AG04449 (cell line): Measurements from ENCODE around the gene TNFAIP3.

Source experiments
- CTCF ChIA-PET: fragments of 350-600 bp; formaldehyde crosslinking; extraction: SDS; loops from one replicate; lab custom pipeline; 2021; ENCODE audit warnings: antibody characterized with exemption; lab: Yijun Ruan, JAX
- POLR2A ChIA-PET: fragments of 400-600, 350-600 bp; formaldehyde crosslinking; extraction: SDS; loops from one replicate; lab custom pipeline; 2020; ENCODE audit warnings: antibody characterized with exemption, inconsistent platforms; lab: Yijun Ruan, JAX
- DNase-seq: peaks from one replicate; pipeline ENCODE4 v3.0.0-alpha.2; 2010; ENCODE audit warnings: low read depth, low spot score
- H3K4me3 ChIP-seq: 2 replicates; pipeline ENCODE4 v1.5.1; 2011; ENCODE audit warnings: low read depth, mild to moderate bottlenecking, control low read depth, low read length
- CTCF ChIP-seq: IDR thresholded peaks from one replicate; pipeline ENCODE4 v1.5.1; 2011; ENCODE audit warnings: mild to moderate bottlenecking, moderate library complexity, low read length, control low read depth, inconsistent platforms; ENCODE audit not compliant: insufficient read depth; ENCODE audit errors: missing control alignments

The TNFAIP3 gene

DNA sequence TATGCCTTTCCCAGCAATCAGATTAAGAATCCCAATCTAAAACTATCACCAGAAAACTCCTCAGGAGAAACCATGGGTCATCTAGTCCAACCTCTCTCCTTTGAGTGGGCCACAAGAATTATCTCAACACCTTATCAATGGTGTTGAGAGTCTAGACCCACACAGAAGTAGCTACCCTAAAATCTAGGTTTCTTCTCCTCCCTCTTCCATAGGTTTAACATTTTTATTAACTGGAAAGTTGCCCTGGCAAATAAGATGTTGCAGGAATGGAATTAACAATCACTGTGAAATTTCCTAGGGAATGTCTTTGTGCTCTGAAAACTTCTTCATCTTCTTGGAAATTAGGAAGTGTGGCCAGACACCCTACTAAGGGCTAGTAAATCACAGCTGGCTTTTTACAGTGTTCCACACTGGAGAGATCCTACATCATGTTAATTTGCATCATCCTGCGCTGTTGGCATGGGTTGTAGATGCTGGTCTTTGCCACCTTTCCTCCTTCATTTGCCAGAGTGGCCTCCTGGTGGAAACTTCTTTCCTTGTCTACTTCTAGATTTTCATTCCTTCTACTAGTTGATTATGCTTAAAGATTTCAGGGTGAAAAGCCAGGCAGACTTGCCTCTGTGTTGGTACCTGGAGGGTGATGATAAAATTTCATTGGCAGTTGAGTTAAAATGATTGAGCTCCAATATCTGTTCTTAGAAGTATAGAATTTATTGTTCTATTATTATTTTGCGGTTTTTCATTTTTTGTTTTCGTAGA lies 2.7 kb downstream of the TNFAIP3 start:
- POLR2A ChIA-PET: no interaction called here
- CTCF ChIA-PET: interaction anchor here (1.2 to 16.0 kb wide), 10 partner anchors 13 to 172 kb away, joined by 3 to 262 read pairs (median 19); no protein-coding TSS in a partner anchor
- DNase-seq: no peak
- TF ChIP-seq CTCF: no peak
- H3K4me3 ChIP-seq: no peak overlapping the region; the same call in 1 of the 2 replicates

- no peak for DNase-seq
- ChIA-PET CTCF (interaction anchor here (1.2 to 16.0 kb wide), 10 partner anchors 12 to 165 kb away, joined by 3 to 262 read pairs (median 5); no protein-coding TSS in a partner anchor), POLR2A (no interaction called here)
- no peak for TF ChIP-seq CTCF
- H3K4me3 ChIP-seq: no peak overlapping the region
Observed at GRCh38 chr6:137870308-137870644, 3.2 kb downstream of the TNFAIP3 start.

- TF ChIP-seq CTCF: no peak
- ChIA-PET CTCF (interaction anchor here (0.7 to 16.0 kb wide), 18 partner anchors 12 to 168 kb away, joined by 3 to 262 read pairs (median 3); no protein-coding TSS in a partner anchor), POLR2A (no interaction called here)
- no peak for DNase-seq
- no peak overlapping the region for H3K4me3 ChIP-seq
Observed at GRCh38 chr6:137870744-137871247, 3.7 kb downstream of the TNFAIP3 start.

GRCh38 chr6:137871291-137871690 lies 4.2 kb downstream of the TNFAIP3 start:
- ChIA-PET CTCF (interaction anchor here (0.7 to 16.0 kb wide), 16 partner anchors 11 to 169 kb away, joined by 3 to 262 read pairs (median 3); no protein-coding TSS in a partner anchor), POLR2A (no interaction called here)
- H3K4me3 ChIP-seq: no peak overlapping the region
- no peak for TF ChIP-seq CTCF
- DNase-seq: no peak

GRCh38 chr6:137871831-137872454 lies 4.9 kb downstream of the TNFAIP3 start:
- ChIA-PET POLR2A (interaction anchor here (0.7 kb wide), 1 partner anchor 54 kb away, joined by 3 read pairs; no protein-coding TSS in a partner anchor), CTCF (interaction anchor here (0.6 to 16.0 kb wide), 11 partner anchors 10 to 169 kb away, joined by 3 to 262 read pairs (median 5); no protein-coding TSS in a partner anchor)
- H3K4me3 ChIP-seq: no peak overlapping the region
- TF ChIP-seq CTCF: no peak
- no peak for DNase-seq
